Stimulated activated CD4-positive, alpha-beta T cell treated with anti-CD3 and anti-CD28 coated beads, Interleukin-2, amount 100 ng/mL, for 4 hours (primary cell): ENCODE data around the gene DECR2.

Experiments used
- DNase-seq: peaks from one replicate; pipeline ENCODE4 v3.0.0-alpha.2; 2020; ENCODE audit warnings: low read depth

Gene DECR2

GRCh38 chr16:444027-444426 lies 42.3 kb downstream of the DECR2 start:
- DNase-seq = no peak

DNA sequence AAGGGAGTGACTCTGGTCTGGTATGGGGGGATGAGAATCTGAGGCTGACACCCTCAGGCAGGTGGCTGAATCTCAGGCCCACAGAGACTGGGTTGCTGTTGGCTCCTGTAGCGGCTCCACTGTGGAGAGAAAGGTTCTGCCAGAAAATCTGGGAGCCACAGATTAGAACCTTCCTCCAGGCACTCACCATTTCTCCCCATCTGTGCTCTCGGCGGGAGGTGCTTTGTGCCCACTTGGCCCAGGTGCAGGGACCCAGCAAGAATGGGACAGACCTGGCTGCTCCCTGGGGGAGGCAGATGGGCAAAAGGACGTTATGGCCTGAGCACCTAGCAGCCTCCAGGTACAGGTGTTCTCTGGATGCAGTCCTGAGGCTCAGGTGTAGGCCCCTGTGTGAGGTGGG lies 43.9 kb downstream of the DECR2 start:
- DNase-seq = no peak

- DNase-seq = no peak
Observed at GRCh38 chr16:450385-450784, 48.7 kb downstream of the DECR2 start.

DNA sequence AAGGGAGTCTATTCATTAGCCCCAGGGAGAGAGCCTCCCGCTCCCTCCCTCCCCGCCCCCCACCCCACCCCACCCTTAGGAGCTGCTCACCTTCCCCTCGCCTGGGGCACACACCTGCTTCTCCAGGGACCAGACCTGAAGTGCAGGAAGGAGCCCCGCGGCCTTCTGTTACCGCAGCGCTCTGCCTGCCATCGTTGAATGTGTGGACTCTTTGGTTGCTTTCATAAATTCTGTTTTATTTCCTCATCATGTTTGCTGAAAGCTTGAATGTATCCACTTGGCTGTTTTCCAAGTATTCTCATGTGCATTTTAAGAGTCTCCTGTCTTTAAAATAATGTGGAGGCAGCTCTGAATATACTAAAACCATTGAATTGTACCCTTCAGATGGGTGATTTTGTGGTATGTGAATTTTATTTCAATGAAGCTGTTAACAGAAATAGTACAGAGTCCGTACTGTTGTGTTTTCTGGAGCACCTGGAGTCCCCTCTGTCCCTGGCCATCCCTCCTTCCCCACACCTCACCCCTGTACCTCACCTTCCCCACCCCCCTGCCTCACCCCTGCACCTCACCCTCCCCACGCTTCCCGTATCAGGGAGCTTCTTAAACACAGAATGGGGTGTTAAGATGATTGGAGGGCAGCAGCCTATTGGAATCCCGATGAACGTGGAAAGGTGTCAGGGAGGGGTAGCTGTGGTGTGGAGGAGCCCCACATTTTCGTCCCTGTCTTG lies 49.3 kb downstream of the DECR2 start:
- no peak for DNase-seq

DNA sequence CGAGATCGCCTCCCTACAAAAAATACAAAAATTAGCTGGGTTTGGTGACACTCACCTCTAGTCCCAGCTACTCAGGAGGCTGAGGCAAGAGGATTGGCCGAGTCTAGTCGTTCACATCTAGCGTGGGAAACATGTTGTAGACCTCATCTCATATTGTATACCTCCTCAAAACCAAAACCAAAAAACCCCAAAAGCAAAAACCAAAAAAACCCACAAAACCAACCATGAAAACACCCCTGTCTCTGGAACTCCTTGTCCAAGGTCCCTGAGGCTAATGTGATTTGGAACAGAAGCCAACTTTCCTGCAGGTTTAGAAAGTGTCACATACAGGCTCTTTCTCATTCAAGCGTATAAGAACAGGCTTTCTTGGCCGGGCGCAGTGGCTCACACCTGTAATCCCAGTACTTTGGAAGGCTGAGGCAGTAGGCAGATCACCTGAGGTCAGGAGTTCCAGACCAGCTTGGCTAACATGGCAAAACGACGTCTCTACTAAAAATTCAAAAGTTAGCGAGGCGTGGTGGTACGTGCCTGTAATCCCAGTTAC lies 52.8 kb downstream of the DECR2 start:
- no peak for DNase-seq

GRCh38 chr16:455453-455852 lies 53.8 kb downstream of the DECR2 start:
- DNase-seq = no peak

GRCh38 chr16:456891-457483 lies 55.3 kb downstream of the DECR2 start:
- DNase-seq = no peak

GRCh38 chr16:457732-458400 lies 56.2 kb downstream of the DECR2 start:
- no peak for DNase-seq

- DNase-seq = no peak
Observed at GRCh38 chr16:459761-460160, 58.1 kb downstream of the DECR2 start.

DNA sequence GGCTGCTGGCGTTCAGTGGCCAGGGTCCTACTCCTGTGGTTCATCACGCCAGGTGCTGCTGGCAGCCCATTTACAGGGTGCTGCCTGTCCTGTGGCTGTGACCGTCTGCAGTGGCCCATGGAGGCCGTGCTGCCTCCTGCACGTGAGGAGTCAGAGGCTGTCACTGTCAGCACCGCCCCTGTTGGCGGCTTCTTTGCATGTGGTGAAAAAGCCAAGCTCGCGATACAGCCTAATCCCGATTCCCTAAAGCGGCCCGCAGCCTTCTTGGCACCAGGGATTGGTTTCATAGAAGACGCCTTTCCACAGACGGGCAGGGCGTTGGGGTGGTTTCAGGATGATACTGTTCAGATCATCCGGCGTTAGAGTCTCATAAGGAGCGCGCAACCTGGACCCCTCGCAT lies 59.1 kb downstream of the DECR2 start:
- no peak for DNase-seq
